Measurements from ENCODE around the gene SLC6A4. TPM values are rescaled to one million over a fixed set of nuclear protein-coding genes. Genes with fewer than 3 reads are reported as not detected.

Gene SLC6A4
- total and polyA plus RNA-seq, 2 of the 8 experiments (the other 6 are each of a cell fraction or from before 2014, with no cell fraction given): 0.09 to 0.33 TPM

GRCh38 chr17:30221346-30221745 is 14.2 kb downstream of the SLC6A4 start:
- WGBS, 2 experiments (ENCODE audit: extremely low coverage in 1 of 2, insufficient coverage in 1 of 2, insufficient read length in 1 of 2, insufficient replicate concordance in 2 of 2, low coverage in 1 of 2, low lambda C conversion rate in 2 of 2, missing lambda C conversion rate in 1 of 2): 78% methylated on average over 8 of the region's 10 CpGs; no CpG with 5 or more reads in 1 of the 2 experiments
- TF ChIP-seq SIN3A (conservative IDR thresholded peaks at IDR 0.05 in 1 of 2, IDR thresholded peaks at IDR 0.05 in 1 of 2; ENCODE audit: low read depth in 1 of 2, low read length in 2 of 2): no peak

More at GRCh38 chr17:30221346-30221745, 14.2 kb downstream of the SLC6A4 start:
- no peak overlapping the region for H2BK5ac ChIP-seq (ENCODE audit: low read depth, low read length)
- no peak overlapping the region for H2BK20ac ChIP-seq (ENCODE audit: low read length)
- H3K4ac ChIP-seq (replicated peaks; ENCODE audit: insufficient read length, low read depth, low read length): no peak overlapping the region
- H4K5ac ChIP-seq (ENCODE audit: insufficient read length, low read depth, low read length): no peak overlapping the region
- no peaks in the 10 kb centered on the region for H3K79me2 ChIP-seq (ENCODE audit: control insufficient read depth in 1 of 2, insufficient read depth in 2 of 2, low read length in 2 of 2)
- no peak overlapping the region for H4K8ac ChIP-seq (ENCODE audit: extremely low read depth, insufficient read depth, low read length)
- no peak overlapping the region for H3K9ac ChIP-seq (replicated peaks in 1 of 4; ENCODE audit: extremely low read depth in 1 of 4, low read depth in 3 of 4, low read length in 3 of 4)
- no peaks in the 10 kb centered on the region for H3K9me3 ChIP-seq (ENCODE audit: insufficient read depth in 2 of 2, low read depth in 1 of 2, low read length in 1 of 2)
- H3K14ac ChIP-seq (ENCODE audit: insufficient read length): no peak overlapping the region
- no peak overlapping the region for H3K56ac ChIP-seq (replicated peaks; ENCODE audit: insufficient read length, low read depth, low read length)
- H3K23me2 ChIP-seq (ENCODE audit: low read depth, low read length): no peaks in the 10 kb centered on the region
- H3K36me3 ChIP-seq (ENCODE audit: control insufficient read depth in 2 of 4, insufficient read depth in 4 of 4, low read length in 3 of 4): no peaks in the 10 kb centered on the region
- no peak overlapping the region for H3K23ac ChIP-seq (ENCODE audit: insufficient read length)
- no peak overlapping the region for H3K18ac ChIP-seq (ENCODE audit: extremely low read depth, low read length)
- no peak overlapping the region for H2BK120ac ChIP-seq (replicated peaks; ENCODE audit: low read depth, low read length)
- no peak overlapping the region for H3K27ac ChIP-seq (ENCODE audit: low read depth, low read length)
- H3K4me2 ChIP-seq (ENCODE audit: insufficient read depth in 1 of 2, low read depth in 2 of 2, low read length in 2 of 2): no peak overlapping the region
- no peak overlapping the region for H2BK12ac ChIP-seq (ENCODE audit: low read depth, low read length)
- H3K27me3 ChIP-seq (replicated peaks in 1 of 4; ENCODE audit: control insufficient read depth in 3 of 4, extremely low read depth in 1 of 4, insufficient read depth in 3 of 4, low read length in 3 of 4): no peaks in the 10 kb centered on the region
- no peak overlapping the region for H4K91ac ChIP-seq (replicated peaks; ENCODE audit: insufficient read length, low read length)
- no peaks in the 10 kb centered on the region; the same call in 1 of the 2 replicates for H3K79me1 ChIP-seq (ENCODE audit: low read depth, low read length)
- no peak overlapping the region for H2AK5ac ChIP-seq (ENCODE audit: low read depth, low read length)
- no peak overlapping the region for H3K4me3 ChIP-seq (ENCODE audit: extremely low read depth in 1 of 4, insufficient read depth in 2 of 4, low read depth in 3 of 4, low read length in 4 of 4)
- ChIA-PET POLR2A (ENCODE audit: partially characterized antibody) (interaction anchor here (2.9 kb wide), 1 partner anchor 15 kb away, joined by 8 read pairs; no protein-coding TSS in a partner anchor), CTCF (ENCODE audit: partially characterized antibody) (interaction anchor here (1.5 to 2.8 kb wide), 3 partner anchors 10 to 23 kb away, joined by 3 to 11 read pairs (median 3); partner anchors contain the start of gene SLC6A4)
- H2AFZ ChIP-seq (ENCODE audit: low read length): no peak overlapping the region
- FAIRE-seq: no peak
- DNase-seq (ENCODE audit: low read depth in 1 of 2, low spot score in 2 of 2): no peak
- H3K4me1 ChIP-seq (replicated peaks in 1 of 4; ENCODE audit: control insufficient read depth in 3 of 4, insufficient read depth in 4 of 4, low read length in 3 of 4): peaks cover 0 to 2% (median 0%) of the 10 kb centered on the region in 4 experiments; a peak in 2 of 7 replicates
- H4K20me1 ChIP-seq (replicated peaks in 1 of 2; ENCODE audit: control insufficient read depth in 1 of 2, insufficient read depth in 2 of 2, low read length in 2 of 2): no peaks in the 10 kb centered on the region
- peak overlapping the region; percentile 23; the same call in 1 of the 2 replicates for H2BK15ac ChIP-seq (ENCODE audit: low read length)

Measured in H1 (cell line).